GM19438 (cell line): ENCODE results near the gene HENMT1.
"Not testable (repeated sequence)": the region's sequence is repeated elsewhere in the genome, so short reads cannot be mapped to it uniquely, and the experiment has no call there.

Experiments used
- ATAC-seq: cut with Tn5 transposase; IDR thresholded peaks from one replicate; pipeline ENCODE4 v1.9.1; 2021; ENCODE audit warnings: low read depth; ENCODE audit not compliant: unreplicated experiment

HENMT1 gene

DNA sequence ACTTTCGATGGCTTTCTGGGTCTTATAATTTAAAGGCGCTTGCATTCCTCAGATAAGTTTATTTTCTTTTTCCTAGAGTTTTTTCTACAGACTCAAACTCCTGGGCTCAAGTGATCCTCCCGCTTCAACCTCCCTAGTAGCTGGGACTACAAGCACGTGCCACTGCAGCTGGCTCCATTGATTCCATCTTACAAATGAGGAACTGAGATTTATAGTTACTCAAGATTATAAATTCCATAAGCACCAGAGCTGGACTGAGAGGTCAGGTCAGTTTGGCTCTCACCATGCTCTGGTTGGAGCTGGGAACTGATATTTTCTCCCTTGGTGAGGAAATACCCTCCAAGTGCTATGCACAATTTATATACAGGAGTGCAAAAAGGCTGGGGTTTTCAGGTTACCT, 17.8 kb upstream of the HENMT1 start:
- ATAC-seq, result no peak

DNA sequence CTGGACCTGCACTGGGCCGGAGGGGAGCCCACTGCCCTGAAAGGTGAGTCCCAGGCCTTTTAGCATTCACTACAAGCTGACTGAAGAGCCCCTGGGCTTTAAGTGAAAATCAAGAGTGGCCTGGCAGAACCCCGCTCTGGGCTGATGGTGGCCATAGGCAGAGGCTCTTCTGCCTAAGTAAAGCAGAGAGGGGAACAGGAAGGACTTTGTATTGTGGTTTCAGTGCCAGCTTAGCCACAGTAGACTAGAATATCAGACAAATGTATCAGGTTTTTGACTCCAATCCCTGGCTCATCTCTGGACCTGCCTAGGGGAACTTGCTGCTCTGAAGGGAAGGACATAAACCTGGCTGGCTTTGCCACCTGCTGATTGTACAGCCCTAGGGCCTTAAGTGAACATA, 10.2 kb upstream of the HENMT1 start:
- no peak for ATAC-seq

DNA sequence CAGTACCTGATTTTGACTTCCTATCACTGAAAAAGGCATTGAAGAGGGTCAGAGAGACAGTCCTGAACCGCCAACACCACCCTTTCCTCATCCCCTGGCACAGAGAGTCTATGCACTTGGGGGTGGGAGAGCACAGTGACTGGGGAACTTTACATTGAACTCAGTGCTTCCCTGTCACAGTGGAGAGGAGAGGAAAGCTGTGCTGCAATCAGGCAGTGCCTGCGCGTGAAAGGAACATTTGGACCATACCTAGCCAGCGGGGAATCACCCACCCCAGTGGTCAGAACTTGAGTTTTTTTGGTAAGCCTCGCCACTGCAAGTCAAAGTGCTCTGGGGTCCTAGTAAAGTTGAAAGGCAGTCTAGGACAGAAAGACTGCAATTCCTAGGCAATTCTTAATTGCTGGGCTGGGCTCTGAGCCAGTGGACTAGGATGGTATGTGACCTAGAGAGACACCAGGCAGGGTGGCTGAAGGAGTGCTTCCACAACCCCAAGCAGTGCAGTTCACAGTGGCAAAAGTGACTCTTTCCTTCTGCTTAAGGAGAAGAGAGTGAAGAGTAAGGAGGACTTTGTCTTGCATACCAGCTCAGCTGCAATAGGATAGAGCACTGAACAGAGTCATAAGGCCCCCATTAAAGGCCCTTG, 9.4 kb upstream of the HENMT1 start:
- ATAC-seq, result no peak

DNA sequence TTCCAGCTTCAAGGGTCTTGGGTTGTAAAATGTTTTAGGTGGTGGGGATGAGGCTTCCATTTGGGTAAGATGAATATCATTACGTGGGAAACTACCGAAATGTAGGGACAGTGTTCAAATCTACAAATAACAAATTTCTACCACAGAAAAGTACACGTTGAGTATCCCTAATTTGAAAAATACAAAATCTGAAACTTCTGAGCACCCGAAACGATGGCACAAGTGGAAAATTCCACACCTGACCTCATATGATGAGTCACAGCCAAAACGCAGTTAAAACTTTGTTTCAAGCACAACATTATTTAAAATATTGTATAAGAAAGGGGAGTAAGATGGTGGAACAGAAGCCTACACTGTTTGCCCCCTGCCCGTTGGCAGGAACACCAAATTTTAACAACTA, 8.8 kb upstream of the HENMT1 start:
- no peak for ATAC-seq

DNA sequence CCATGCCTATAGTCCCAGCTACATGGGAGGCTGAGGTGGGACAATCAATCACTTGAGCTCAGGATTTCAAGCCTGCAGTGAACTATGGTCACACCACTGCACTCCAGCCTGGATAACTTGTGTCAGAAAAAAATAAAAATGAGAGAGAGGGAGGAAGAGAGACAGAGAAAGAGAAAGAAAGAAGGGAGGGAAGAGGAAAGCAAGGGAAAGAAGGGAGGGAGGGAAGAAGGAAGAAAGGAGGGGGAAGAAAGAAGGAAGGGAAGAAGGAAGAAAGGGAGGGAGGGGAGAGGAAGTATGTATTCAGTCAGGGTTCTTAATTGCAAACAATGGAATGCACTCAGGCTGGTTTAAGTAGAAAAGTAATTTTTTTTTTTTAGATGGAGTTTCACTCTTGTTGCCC, 7.9 kb upstream of the HENMT1 start:
- no peak for ATAC-seq

DNA sequence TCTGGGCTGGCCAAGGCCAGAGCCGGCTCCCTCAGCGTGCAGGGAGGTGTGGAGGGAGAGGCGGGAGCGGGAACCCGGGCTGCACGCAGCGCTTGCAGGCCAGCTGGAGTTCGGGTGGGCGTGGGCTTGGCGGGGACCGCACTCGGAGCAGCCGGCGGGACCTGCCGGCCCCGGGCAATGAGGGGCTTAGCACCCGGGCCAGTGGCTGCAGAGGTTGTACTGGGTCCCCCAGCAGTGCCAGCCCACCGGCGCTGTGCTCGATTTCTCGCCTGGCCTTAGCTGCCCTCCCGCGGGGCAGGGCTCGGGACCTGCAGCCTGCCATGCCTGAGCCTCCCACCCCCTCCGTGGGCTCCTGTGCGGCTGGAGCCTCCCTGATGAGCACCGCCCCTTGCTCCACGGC, 6.5 kb upstream of the HENMT1 start:
- not testable (repeated sequence) for ATAC-seq

DNA sequence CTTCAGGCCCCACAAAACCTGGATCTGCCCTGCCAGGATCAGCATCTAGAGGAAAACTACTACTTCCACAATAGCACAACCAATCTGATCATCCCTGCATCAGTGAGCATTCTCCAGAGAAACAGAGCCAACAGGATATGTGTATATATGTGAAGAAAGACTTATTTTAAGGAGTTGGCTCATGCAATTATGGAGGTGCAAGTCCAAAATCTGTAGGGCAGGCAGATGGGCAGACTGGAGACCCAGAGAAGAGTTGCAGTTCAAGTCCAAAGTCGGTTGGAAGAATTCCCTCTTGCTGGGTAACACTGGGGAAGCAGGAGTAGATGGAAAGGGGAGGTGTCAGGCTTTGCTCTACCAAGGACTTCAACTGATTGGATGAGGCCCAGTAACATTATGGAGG, 4.9 kb upstream of the HENMT1 start:
- no peak for ATAC-seq

DNA sequence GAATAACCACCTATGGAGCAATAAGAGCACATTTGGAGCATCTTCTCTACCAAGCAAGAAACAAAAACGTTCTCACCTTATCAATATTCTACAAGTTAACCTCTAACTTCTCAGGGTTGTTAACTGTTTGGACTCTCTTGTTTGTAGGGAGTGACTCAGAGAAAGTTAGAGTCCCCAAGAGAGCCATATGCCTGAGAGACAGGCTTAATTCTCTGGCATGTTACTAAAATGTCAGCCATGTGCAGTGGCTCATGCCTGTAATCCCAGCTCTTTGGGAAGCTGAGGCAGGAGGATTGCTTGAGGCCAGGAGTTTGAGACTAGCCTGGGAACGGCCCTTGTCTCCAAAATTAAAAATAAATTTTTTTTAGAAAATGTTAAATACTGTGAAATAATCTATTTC, 4.2 kb upstream of the HENMT1 start:
- no peak for ATAC-seq

DNA sequence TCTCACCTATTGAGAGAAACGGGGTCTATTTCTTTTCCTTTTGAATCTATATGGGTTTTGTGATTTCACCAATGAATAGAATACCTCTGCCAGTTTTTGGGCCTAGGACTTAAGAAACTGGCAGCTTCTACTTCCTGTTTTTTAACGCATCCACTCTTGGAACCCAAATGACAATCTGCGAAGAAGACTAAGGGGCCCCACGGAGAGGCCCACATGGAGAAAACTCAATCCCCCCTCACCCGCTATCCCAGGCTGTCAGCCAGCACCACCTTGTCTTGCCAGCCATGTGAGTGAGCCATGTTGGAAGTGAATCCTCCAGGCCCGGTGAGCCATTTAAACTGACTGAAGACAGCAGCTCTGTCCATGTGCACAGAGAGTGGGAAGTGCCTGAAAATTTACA, 3.6 kb upstream of the HENMT1 start:
- no peak for ATAC-seq

DNA sequence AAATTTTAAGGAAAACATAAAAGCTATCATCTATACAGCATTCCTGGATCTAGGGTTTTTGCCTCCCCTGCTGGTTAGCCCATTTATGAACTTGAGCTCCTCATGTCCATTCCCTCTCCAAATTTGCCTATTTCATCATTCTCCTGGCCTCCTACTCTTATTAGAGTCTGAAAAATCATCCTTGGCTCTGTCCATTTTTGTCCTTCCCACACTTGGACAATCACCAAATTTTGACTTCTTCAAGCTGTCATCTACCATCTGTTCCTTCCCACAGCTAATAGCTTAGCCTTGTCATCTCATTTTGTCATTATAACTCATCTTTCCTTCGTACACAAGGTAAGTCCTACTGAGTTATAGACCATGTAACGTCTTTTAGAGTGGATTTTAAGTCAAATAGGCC, 2.2 kb upstream of the HENMT1 start:
- no peak for ATAC-seq

DNA sequence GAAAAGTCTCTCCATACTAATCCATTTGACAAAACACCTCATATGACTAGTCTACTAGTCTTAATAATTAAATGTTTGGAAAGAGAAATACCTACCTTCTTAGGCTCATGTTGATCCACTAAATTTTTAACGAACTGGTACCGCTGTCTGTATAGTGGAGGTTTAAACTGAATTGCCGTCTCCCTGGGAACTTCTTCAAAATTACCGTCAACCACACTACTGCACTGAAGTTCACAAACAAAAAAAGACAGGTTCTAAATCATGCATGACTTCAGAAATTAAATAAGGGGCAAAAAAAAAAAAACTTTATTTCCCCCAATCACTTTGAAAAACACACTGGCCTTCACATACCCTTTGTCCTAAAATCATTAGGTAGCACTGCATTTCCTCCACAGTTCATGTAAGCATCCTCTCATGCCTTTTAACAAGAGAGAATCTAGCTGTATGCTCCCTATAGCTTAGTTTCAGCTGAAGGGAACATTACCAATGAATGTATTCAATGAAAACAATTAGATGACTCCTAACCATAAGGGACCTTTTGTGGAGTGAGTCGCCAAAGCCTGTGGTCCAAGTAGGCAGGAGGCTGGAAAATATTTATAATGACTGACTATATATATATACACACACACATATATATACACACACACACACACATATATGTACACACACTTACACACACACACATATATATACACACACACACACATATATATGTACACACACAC, 3.4 kb downstream of the HENMT1 start:
- no peak for ATAC-seq

DNA sequence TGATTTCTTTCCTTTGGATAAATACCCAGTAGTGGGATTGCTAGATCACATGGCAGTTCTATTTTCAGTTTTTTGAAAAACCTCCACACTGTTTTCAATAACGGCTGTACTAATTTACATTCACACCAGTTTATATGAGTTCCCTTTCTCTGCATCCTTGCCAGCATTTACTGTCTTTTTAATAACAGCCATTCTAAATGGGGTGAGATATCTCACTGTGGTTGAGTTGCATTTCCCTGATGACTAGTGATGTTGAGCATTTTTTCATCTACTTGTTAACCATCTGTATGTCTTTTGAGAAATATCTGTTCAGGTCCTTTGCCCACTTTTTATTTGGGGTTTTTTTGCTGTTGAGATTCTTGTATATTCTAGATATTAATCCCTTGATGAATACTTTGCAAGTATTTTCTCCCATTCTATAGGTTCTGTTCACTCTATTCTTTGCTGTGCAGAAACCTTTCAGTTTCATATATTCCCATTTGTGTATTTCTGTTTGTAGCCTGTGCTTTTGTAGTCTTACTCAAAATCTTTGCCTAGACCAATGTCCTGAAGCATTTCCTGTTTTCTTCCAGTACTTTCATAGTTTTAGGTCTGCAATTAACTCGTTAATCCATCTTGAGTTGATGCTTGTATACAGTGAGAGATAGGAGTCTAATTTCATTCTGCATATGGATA, 7.3 kb downstream of the HENMT1 start:
- no peak for ATAC-seq

DNA sequence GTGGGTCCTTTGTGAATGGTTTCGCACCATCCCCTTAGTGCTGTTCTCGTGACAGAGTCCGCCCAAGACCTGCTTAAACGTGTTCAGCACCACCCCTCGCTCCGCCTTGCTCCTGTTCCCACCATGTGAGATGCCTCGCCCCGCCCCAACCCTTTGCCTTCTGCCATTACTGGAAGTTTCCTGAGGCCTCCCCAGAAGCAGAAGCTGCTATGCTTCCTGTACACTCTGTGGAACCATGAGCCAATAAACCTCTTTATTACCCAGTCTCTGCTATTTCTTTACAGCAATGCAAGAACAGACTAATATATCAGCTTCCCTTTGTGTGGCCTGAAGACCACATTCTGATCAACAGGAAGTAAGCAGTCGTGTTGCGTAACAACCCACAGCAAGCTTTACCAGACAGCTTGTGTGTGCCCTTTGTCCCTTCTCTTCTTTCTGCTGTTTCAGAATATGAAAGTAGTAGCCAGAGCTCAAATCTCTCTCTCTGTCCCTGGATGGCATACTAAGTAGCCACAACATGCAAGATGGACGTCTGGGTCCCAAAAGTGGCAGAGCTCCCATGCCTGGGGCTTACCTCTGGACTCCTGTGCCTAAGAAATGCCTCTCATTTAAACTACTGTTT, 14.1 kb downstream of the HENMT1 start:
- peak; percentile 76 for ATAC-seq

DNA sequence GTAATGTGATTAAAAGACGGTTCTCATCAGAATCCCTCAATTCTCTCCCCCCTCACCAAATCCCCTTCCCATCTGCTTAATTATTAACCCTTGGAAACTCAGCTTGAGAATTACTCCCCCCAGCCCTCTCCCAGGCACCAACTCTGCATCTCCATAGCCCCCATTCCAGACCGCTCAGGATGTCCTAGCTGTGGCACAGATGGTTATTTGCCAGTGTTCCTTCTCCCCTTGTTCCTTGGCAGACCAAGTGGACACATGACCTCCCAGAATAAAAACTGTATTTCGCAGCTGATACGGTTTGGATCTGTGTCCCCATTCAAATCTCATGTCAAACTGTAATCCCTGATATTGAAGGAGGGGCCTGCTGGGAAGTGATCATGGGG, 14.6 kb downstream of the HENMT1 start:
- ATAC-seq, result no peak

DNA sequence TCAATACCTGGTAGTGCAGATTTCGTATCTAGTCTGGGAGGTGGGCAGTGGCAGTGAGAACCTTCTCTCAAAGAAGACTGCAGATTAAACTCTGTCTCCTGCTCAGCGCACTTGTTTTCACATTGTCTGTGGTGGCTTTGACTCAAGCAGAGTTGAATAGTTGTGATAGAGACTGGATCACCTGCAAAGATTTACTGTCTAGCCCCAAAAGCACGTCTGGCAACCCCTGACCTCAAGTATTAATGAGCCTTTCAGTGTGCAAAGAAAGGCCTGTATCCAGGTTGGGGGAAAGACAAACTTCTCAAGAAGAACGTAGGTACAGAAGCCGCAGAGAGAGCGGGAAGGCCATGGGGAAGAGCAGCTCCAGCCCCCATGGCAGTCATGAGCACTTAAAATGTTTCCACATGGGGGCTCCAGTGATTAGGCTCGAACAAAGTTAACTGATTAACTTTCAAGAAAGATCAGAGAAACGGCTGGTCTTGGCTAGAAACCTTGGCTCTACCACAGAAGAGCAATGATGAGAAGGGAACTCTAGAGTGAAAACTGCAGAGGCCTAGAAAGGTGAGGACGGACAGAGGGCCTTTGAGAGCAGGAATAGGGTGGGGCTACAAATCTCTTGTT, 15.2 kb downstream of the HENMT1 start:
- ATAC-seq, result no peak

DNA sequence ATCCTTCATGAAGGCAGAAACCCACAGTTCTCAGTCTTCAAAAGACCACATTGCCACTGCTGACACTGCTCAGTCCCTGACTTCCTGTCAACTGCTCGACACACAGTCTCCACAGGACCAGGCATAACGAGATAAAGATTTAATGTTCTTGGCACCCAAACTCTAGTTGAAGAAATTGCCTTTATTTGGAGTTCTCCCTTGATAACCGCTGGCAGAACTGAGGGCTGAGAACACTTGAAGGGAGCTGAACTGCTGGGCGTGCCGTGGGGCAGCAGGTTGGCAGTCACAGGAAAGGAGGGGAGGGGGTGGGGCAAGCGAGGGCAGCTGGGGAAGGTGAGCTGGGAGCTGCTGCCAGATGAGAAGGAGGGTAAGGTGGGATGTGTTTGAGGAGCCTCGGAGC, 15.9 kb downstream of the HENMT1 start:
- no peak for ATAC-seq

DNA sequence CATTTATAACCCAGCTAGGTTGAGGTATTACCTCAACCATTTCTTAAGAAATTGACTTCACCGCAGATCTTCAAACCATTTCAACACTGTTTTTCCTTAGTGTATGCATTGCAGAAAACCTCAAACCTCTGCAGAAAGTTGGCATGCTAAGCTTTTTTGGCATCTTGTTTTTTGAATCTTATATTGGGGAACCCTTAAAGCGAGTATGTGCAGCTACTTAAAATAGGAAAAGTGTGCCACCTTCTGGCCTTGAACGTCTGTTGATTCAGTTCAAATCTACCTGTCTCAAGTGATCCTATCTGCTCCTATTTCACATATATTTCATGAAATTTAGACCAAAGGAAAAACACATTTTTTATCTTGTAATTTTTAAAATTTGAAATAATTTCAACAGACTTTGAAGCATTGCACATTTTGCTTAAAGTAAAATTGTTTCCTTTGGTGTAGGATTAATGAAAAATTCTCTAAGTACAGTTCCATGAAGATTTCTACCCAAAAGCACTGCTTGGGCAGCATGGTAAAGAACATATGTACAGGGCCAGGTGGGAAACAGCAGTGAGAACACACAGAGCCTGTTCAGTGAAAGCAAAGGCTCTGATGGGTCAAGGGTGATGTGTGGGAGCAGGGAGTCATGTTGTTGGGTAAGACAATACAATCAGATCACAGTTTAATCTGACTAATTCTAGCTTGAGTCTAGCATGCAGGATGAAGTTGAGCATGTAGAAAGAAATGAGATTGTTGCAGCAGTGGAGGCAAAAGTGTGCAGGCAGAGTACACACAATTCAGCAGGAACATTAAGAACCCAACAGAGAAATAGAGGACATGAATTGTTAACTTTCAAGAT, 17.2 kb downstream of the HENMT1 start:
- ATAC-seq, result no peak

DNA sequence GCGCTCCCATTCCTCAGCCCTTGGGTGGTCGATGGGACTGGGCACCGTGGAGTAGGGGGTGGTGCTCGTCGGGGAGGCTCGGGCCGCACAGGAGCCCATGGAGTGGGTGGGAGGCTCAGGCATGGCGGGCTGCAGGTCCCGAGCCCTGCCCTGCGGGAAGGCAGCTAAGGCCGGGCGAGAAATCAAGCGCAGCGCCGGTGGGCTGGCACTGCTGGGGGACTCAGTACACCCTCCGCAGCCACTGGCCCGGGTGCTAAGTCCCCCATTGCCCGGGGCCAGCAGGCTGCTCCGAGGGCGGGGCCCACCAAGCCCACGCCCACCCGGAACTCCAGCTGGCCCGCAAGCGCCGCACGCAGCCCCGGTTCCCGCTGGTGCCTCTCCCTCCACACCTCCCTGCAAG, 20.0 kb downstream of the HENMT1 start:
- ATAC-seq, result not testable (repeated sequence)

DNA sequence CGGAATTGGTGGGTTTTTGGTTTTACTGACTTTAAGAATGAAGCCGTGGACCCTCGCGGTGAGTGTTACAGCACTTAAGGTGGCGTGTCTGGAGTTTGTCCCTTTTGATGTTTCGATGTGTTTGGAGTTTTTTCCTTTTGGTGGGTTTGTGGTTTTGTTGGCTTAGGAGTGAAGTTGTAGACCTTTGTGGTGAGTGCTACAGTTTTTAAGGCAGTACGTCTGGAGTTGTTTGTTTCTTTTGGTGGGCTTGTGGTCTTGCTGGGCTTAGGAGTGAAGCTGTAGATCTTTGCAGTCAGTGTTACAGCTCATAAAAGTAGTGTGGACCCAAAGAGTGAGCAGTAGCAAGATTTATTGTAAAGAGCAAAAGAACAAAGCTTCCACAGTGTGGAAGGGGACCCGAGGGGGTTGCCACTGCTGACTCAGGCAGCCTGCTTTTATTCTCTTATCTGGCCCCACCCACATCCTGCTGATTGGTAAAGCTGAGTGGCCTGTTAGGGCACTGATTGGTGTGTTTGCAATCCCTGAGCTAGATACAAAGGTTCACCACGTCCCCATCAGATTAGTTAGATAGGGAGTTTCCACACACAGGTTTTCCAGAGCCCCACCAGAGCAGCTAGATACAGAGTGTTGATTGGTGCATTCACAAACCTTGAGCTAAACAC, 20.9 kb downstream of the HENMT1 start:
- ATAC-seq, result no peak

DNA sequence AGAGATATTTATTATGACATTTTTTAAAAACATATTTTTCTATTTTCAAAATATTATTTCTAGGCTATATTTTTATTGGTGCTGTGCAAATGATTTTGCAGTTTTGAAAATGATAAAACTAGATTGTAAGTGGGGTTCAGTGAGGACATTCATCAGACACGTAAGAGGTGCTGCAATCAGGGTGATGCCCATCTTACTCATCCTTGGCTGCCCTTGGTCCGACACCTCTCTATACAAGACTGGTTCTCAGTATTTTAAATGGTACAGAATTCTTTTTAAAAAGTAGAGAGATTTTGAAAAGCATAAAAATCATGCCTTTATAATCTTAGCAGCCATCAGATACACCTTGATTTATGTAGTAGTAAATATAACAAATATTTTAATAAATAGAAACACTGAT, 24.0 kb downstream of the HENMT1 start:
- ATAC-seq, result no peak
